HG03095 (cell line): Measurements from ENCODE around the gene TRAPPC12.
"Not testable (repeated sequence)": the region's sequence is repeated elsewhere in the genome, so short reads cannot be mapped to it uniquely, and the experiment has no call there.

Source experiments
- ATAC-seq: cut with Tn5 transposase; IDR thresholded peaks from one replicate; pipeline ENCODE4 v1.9.1; 2021; ENCODE audit warnings: moderate library complexity; ENCODE audit not compliant: unreplicated experiment

Gene TRAPPC12

GRCh38 chr2:3379647-3380534 is at the start of gene TRAPPC12:
Gene TRAPPC12 (plus strand): TSS chr2:3379694. CDS start chr2:3387624, 7,930 bp downstream.
- ATAC-seq = peak; percentile 74

GRCh38 chr2:3332133-3332532 is 47.4 kb upstream of the TRAPPC12 start:
- ATAC-seq = no peak

DNA sequence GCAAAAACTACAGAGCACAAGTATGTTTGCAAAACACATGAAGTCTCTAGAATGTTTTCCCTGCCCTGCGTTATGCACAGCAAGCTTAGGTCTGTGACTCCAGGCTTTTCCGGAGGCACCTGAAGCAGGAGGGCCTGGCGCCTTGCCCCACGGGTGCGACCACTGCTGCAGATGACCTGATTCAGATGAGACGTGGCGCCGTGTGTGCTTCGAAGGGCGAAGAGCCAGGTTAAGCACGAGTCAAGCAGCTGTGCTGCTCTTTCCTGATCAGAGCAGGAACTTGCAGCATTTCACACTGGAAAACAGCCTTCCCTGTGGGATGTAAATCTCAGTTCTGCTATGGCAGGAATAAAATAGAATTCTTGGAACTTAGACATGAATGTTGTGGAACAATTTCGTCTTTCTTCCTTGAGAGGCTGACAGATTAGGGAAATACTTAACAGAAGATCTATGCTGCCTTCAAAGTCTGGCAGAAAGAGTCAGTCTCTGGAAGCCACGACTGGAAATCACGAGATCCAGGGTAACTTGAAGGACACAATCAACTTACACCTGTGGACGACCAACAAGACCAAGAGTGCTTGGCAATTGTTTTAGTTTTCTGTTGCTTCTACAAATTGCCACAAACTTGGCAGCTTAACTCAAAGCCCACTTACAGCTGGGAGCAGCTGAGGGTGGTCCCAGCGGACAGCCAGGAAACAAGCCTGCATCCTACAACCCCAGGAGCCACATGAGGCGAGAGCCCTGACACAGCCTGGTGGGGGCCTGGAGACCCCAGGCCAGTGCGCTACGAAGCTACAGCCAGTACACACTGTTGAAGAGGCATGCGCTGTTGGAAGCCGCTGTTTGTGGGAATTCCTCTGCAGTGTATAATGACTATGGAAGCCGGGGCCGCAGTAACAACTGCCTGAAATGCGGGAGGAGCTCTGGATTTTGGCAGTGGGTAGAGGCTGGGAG is 44.8 kb upstream of the TRAPPC12 start:
- ATAC-seq = no peak

DNA sequence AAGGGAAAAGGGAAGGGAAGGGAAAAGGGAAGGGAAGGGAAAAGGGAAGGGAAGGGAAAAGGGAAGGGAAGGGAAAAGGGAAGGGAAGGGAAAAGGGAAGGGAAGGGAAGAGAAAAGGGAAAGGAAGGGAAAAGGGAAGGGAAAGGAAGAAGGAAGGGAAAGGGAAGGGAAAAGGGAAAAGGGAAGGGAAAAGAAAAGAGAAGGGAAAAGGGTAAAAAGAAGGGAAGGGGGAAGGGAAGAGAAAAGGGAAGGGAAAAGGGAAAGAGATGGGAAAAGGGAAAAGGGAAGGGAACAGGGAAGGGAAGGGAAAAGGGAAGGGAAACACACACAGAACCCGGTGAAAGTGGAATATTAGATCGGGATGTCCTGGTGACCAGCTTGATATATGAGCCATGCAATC is 42.6 kb upstream of the TRAPPC12 start:
- no peak for ATAC-seq

DNA sequence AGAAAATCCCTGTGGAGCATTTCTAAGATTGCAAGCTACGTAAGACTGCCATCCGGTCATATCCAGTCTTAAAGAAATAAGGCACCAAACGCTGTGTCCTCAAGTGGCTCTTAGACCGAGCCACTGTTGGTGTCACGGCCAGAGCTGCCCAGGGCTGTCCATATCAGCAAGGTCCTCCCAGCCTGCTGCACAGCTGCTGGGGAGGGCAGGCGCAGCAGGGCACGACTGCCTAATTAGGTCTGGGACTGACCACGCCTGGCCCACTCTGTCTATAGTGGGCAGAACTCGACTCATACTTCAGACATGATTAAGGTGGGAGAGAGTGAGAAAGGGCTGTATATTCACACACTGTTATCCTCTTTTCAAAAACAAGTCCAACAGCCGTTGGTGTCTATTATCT is 41.2 kb upstream of the TRAPPC12 start:
- ATAC-seq = no peak

DNA sequence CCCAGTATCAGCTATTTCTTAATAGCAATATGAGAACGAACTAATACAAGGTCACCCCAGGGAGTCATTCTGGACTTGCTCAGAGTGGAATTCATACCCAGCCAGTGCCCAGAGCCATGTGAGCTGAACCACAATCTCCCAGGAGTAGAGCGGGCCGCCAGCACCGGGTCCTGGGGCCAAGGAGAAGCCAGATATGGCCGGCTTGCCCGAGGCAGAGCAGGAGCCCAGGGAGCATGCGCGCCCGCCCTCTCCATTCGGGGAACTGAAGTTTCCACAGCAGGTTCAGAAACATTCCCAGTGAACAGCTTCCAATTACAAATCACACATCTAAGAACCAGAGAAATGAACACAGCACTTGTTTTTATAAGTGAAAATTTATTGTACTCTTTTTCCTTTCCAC is 39.4 kb upstream of the TRAPPC12 start:
- no peak for ATAC-seq

- ATAC-seq = no peak
Observed at GRCh38 chr2:3341336-3341735, 38.2 kb upstream of the TRAPPC12 start.

DNA sequence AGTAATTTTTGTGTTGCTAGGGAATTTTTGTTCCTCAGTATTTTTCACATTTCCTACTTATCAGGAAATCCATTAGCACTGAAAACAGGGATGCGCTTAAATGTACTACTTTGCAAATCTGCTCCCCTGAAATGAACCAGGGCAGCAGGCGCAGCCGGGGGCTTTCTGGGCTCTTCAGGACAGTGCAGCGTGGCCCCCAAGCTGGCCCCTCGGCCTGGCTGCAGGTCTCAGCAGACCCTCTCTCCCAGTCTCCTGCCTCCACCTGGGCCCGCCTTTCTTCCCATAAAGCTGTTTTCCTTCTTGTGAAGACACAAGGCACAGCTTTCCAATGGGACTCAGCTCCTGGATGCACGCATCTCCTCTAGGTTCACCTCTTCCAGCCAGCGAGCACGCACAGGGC is 37.2 kb upstream of the TRAPPC12 start:
- no peak for ATAC-seq

- no peak for ATAC-seq
Observed at GRCh38 chr2:3343012-3343411, 36.5 kb upstream of the TRAPPC12 start.

- no peak for ATAC-seq
Observed at GRCh38 chr2:3344897-3345296, 34.6 kb upstream of the TRAPPC12 start.

DNA sequence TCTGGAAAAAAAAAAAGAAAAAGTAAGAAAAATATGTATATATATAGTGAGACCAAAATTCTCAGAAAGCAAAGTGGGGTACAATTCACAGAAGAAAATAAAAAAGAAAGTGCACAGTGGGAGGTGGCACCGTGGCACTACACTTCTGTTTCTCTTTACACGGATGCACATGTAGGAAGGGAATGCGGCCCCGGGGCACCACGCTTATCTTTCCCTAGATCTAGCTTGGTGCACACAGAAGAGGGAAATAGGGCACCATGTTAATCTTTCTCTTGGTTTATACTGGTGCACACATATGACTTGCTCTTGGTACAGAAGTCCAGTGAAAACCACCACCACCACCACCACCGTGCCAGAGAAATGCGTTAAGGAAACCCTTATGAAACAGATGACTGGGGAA is 33.9 kb upstream of the TRAPPC12 start:
- no peak for ATAC-seq

GRCh38 chr2:3348767-3349166 is 30.7 kb upstream of the TRAPPC12 start:
- no peak for ATAC-seq

GRCh38 chr2:3349211-3349693 is 30.2 kb upstream of the TRAPPC12 start:
- no peak for ATAC-seq

- no peak for ATAC-seq
Observed at GRCh38 chr2:3354986-3355385, 24.5 kb upstream of the TRAPPC12 start.

GRCh38 chr2:3355951-3356569 is 23.4 kb upstream of the TRAPPC12 start:
- no peak for ATAC-seq

- ATAC-seq = no peak
Observed at GRCh38 chr2:3356799-3357198, 22.7 kb upstream of the TRAPPC12 start.

GRCh38 chr2:3357446-3357845 is 22.0 kb upstream of the TRAPPC12 start:
- not testable (repeated sequence) for ATAC-seq

GRCh38 chr2:3357926-3358325 is 21.6 kb upstream of the TRAPPC12 start:
- no peak for ATAC-seq

GRCh38 chr2:3361518-3362389 is 17.7 kb upstream of the TRAPPC12 start:
- no peak for ATAC-seq

DNA sequence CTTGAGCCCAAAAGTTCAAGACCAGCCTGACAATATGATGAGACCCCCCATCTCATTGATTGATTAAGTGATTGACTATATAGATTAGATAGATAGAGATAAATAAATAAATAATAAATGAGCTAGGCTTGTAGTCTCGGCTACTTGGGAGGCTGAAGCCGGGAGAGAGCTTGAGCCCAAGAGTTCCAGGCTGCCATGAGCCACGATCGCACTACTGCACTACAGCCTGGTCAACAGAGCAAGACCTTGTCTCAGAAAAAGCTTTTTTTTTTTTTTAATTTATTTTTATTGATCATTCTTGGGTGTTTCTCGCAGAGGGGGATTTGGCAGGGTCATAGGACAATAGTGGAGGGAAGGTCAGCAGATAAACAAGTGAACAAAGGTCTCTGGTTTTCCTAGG is 14.3 kb upstream of the TRAPPC12 start:
- no peak for ATAC-seq
